HepG2 (cell line): Measurements from ENCODE around the gene KRT33A. TPM values are rescaled to one million over a fixed set of nuclear protein-coding genes. Genes with fewer than 3 reads are reported as not detected.

ENCODE experiments used
- ATAC-seq: fragments of 200-7000 bp; cut with Tn5 transposase; 3 replicates; pipeline ENCODE4 v1.9.1; 2020; ENCODE audit warnings: mild to moderate bottlenecking, moderate library complexity
- BruUV-seq: library from RNA; stranded (reverse); fragments of 400-500 nt; replicated peaks from 2 replicates; lab custom pipeline; 2021; lab: Mats Ljungman, UMichigan
- CTCF ChIA-PET: fragments of 300-600 bp; formaldehyde crosslinking; extraction: SDS; loops from one replicate; lab custom pipeline; 2021; ENCODE audit warnings: low total read pairs, inconsistent platforms, low intra/inter-chr PET ratio; lab: Yijun Ruan, JAX
- POLR2A ChIA-PET: fragments of 350-600 bp; sonication (Branson Sonifier 250); formaldehyde crosslinking; loops from one replicate; lab custom pipeline; 2020; ENCODE audit warnings: antibody characterized with exemption, inconsistent platforms; lab: Yijun Ruan, JAX
- DNase-seq: peaks from one replicate; pipeline ENCODE4 v3.0.0-alpha.2; 2015; ENCODE audit warnings: low spot score
- FAIRE-seq: peaks from 3 replicates; lab custom pipeline; 2011; peaks lifted over from hg19 to GRCh38; lab: Jason Lieb, UNC
- H2AFZ ChIP-seq: one replicate; pipeline ENCODE4 v1.6.1; 2011; ENCODE audit warnings: low read length, inconsistent platforms
- H3K27ac ChIP-seq: fragments of 300-600 bp; 3 replicates; pipeline ENCODE4 v1.8.0; 2011; ENCODE audit warnings: mixed run types, mild to moderate bottlenecking, mixed read lengths, low read length, inconsistent platforms; ENCODE audit not compliant: insufficient read depth; ENCODE audit errors: extremely low read length
- H3K27me3 ChIP-seq, 2 experiments: fragments of 200-600 bp in 1 of 2; 2 replicates in 1 of 2; 3 replicates in 1 of 2; pipeline versions ENCODE4 v1.6.0 to v1.8.0; 2011; ENCODE audit warnings: low read length in 2 of 2, mild to moderate bottlenecking in 2 of 2, moderate library complexity in 2 of 2, inconsistent platforms in 1 of 2; ENCODE audit not compliant: insufficient read depth in 2 of 2, control insufficient read depth in 1 of 2
- H3K36me3 ChIP-seq, 2 experiments: fragments of 200-600 bp in 1 of 2; replicated peaks in 1 of 2; 2 replicates in 1 of 2; 3 replicates in 1 of 2; pipeline versions ENCODE4 v1.5.1 to v1.8.0; 2011; ENCODE audit warnings: low read length in 2 of 2, inconsistent platforms in 1 of 2; ENCODE audit not compliant: insufficient read depth in 2 of 2, control insufficient read depth in 1 of 2
- H3K4me1 ChIP-seq: 2 replicates; pipeline ENCODE4 v1.5.1; 2012; ENCODE audit warnings: low read length, inconsistent platforms; ENCODE audit not compliant: insufficient read depth
- H3K4me2 ChIP-seq: 2 replicates; pipeline ENCODE4 v1.6.0; 2011; ENCODE audit warnings: low read depth, low read length, inconsistent platforms
- H3K4me3 ChIP-seq, 3 experiments: fragments of 200-600 bp in 1 of 3; sonication (generic), shearing (Covaris generic) in 1 of 3; replicated peaks in 1 of 3; 2 replicates each; pipeline ENCODE4 v1.5.1; 2011 to 2016; ENCODE audit warnings: low read length in 3 of 3, inconsistent platforms in 2 of 3, low read depth in 2 of 3, mild to moderate bottlenecking in 2 of 3, control low read depth in 1 of 3, mixed read lengths in 1 of 3; ENCODE audit not compliant: insufficient read depth in 1 of 3
- H3K79me2 ChIP-seq: one replicate; pipeline ENCODE4 v1.6.1; 2011; ENCODE audit warnings: low read length, inconsistent platforms; ENCODE audit not compliant: insufficient read depth
- H3K9ac ChIP-seq: 2 replicates; pipeline ENCODE4 v1.6.0; 2011; ENCODE audit warnings: mild to moderate bottlenecking, low read depth, low read length, inconsistent platforms; ENCODE audit not compliant: insufficient read depth
- H3K9me3 ChIP-seq: 2 replicates; pipeline ENCODE4 v1.5.1; 2012; ENCODE audit warnings: mild to moderate bottlenecking, low read length
- H4K20me1 ChIP-seq: 2 replicates; pipeline ENCODE4 v1.6.0; 2011; ENCODE audit warnings: inconsistent platforms, mild to moderate bottlenecking, low read length, moderate library complexity; ENCODE audit not compliant: insufficient read depth
- ATF7 ChIP-seq, 2 experiments: fragments of 450-650 bp in 1 of 2; sonication (generic) in 1 of 2; formaldehyde crosslinking in 1 of 2; IDR thresholded peaks; 2 replicates each; pipeline versions ENCODE4 v1.4.0 to v1.6.1; 2016 to 2020; ENCODE audit warnings: antibody characterized with exemption in 1 of 2, mild to moderate bottlenecking in 1 of 2, missing genetic modification reagents in 1 of 2
- FOXP1 ChIP-seq, 2 experiments: fragments of 450-650 bp in 1 of 2; IDR thresholded peaks; 2 replicates each; pipeline ENCODE4 v1.6.1; 2017 to 2018; ENCODE audit warnings: antibody characterized with exemption in 1 of 2
- SNAI1 ChIP-seq: sonication (generic); formaldehyde crosslinking; IDR thresholded peaks from 2 replicates; pipeline ENCODE4 v1.5.0; 2020; ENCODE audit warnings: mild to moderate bottlenecking, missing genetic modification reagents, borderline replicate concordance
- ZNF17 ChIP-seq: sonication (generic); formaldehyde crosslinking; IDR thresholded peaks from 2 replicates; pipeline ENCODE4 v1.5.0; 2020; ENCODE audit warnings: mild to moderate bottlenecking, missing genetic modification reagents
- ZNF761 ChIP-seq: sonication (generic); formaldehyde crosslinking; conservative IDR thresholded peaks from 2 replicates; pipeline ENCODE4 v1.4.0; 2020; ENCODE audit warnings: mild to moderate bottlenecking, missing genetic modification reagents
- WGBS: methylation state at CpG from one replicate; pipeline ENCODE4 v1.1.6; 2017; ENCODE audit warnings: low lambda C conversion rate; 5-methylcytosine and 5-hydroxymethylcytosine counted together
- in situ Hi-C: cut with HindIII; loops from 2 replicates; pipeline ENCODE4 v1.10.0; 2017; ENCODE audit warnings: low pct_unique_long_range_greater_than_20kb; ENCODE audit not compliant: extremely low pct_ligation_motif_present
- intact Hi-C: fragments of 100-400 bp; cut with micrococcal nuclease; formaldehyde crosslinking; loops from one replicate; pipeline ENCODE4 v1.10.0; 2022; ENCODE audit not compliant: unreplicated experiment
- polyA plus RNA-seq, 8 experiments: library from polyadenylated mRNA; depleted of rRNA in 3 of 8; stranded (reverse) in 7 of 8; unstranded in 1 of 8; fragments of >200 nt; fragmentation: Illumina TruSeq in 4 of 8; extraction: Trizol in 4 of 8; gene quantifications; 2 replicates each; pipeline versions ENCODE4 v1.2.1 to v1.2.3, GENCODE V29; 2011 to 2016; ENCODE audit warnings: low read depth in 4 of 8, missing spikeins in 1 of 8, mixed read lengths in 1 of 8; ENCODE audit not compliant: insufficient read depth in 1 of 8
- total RNA-seq, 5 experiments: library from RNA; depleted of rRNA; stranded (reverse); fragments of >200 nt; fragmentation: Illumina TruSeq; extraction: Trizol; gene quantifications; 2 replicates each; pipeline ENCODE4 v1.2.3, GENCODE V29; 2016; ENCODE audit warnings: low read depth in 1 of 5
- TF ChIP-seq, protein P1 (sequence below): sonication (generic); formaldehyde crosslinking; IDR thresholded peaks from 2 replicates; pipeline ENCODE4 v1.4.0; 2020; ENCODE audit warnings: mild to moderate bottlenecking, missing genetic modification reagents

KRT33A gene
- total and polyA plus RNA-seq, 2 of the 13 experiments (the other 11 are each of a cell fraction or from before 2014, with no cell fraction given): not detected

DNA sequence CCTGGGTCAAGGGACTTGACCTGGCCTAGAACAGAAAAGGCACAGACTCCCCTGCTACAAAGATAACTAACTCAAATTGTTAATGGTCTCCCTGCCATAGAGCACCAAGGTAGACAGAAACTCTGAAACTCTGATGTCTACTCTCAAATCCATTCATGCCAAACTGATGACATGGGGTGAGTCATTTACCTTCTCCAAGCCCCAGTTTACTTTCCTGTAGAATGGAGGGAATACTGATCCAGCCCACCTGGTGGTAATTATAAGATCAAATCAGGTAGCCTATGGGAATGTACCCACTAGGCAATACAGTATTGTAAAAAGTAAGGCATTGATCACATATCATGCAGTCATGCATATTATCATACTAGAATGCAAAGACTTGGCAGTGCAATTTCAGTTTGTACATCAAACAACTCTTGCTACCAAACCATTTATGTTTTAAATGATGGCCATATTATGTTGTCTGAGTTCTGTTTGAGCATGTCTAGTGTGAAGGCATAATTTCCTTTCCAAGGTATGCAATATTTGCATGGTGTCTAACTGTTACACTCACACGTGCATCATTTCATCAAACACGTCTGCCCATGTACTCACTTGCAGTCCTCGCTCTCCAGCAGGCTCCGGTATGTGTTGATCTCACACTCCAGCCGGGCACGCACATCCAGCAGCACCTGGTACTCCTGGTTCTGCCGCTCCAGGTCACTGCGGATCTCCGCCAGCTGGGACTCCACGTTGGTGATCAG lies 43.8 kb upstream of the KRT33A start:
- no peaks in the 10 kb centered on the region for H3K4me1 ChIP-seq
- ChIA-PET POLR2A (no interaction called here), CTCF (no interaction called here)
- in situ Hi-C loops (no loop called here), intact Hi-C loops (no loop called here)
- no peak for TF ChIP-seq ZNF761 (CRISPR knock-in tag)
- TF ChIP-seq ATF7 (IDR thresholded peaks at IDR 0.05): no peak
- no peak for TF ChIP-seq ATF7 (CRISPR knock-in tag; IDR thresholded peaks at IDR 0.05)
- no peak for TF ChIP-seq FOXP1 (IDR thresholded peaks at IDR 0.05)
- no peak for TF ChIP-seq FOXP1 (CRISPR knock-in tag; IDR thresholded peaks at IDR 0.05)
- no peak for TF ChIP-seq SNAI1 (CRISPR knock-in tag)
- TF ChIP-seq, protein P1, sequence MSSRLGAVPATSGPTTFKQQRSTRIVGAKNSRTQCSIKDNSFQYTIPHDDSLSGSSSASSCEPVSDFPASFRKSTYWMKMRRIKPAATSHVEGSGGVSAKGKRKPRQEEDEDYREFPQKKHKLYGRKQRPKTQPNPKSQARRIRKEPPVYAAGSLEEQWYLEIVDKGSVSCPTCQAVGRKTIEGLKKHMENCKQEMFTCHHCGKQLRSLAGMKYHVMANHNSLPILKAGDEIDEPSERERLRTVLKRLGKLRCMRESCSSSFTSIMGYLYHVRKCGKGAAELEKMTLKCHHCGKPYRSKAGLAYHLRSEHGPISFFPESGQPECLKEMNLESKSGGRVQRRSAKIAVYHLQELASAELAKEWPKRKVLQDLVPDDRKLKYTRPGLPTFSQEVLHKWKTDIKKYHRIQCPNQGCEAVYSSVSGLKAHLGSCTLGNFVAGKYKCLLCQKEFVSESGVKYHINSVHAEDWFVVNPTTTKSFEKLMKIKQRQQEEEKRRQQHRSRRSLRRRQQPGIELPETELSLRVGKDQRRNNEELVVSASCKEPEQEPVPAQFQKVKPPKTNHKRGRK: no peak
- TF ChIP-seq ZNF17 (CRISPR knock-in tag): no peak
- no peaks in the 10 kb centered on the region for H3K36me3 ChIP-seq
- no peak overlapping the region for H3K4me3 ChIP-seq
- WGBS: 65% methylated on average over 10 of the region's 10 CpGs
- no peaks in the 10 kb centered on the region for H3K79me2 ChIP-seq
- H3K27me3 ChIP-seq: peaks cover 2 to 14% of the 10 kb centered on the region in 2 experiments; a peak in 3 of 5 replicates
- FAIRE-seq (no peak), DNase-seq (no peak), ATAC-seq (no peak)
- H2AFZ ChIP-seq: no peak overlapping the region
- no peaks in the 10 kb centered on the region for H3K9me3 ChIP-seq
- H3K4me2 ChIP-seq: no peak overlapping the region
- no peaks in the 10 kb centered on the region for H4K20me1 ChIP-seq
- H3K27ac ChIP-seq: no peak overlapping the region
- H3K9ac ChIP-seq: no peak overlapping the region
- no TSS peak for BruUV-seq
